NCI-H2196 treated with DMSO at 0.1 percent for 48 hours (cell line): Measurements from ENCODE around the gene CNNM4.

Experiments used
- DNase-seq: peaks from one replicate; lab custom pipeline; 2025; ENCODE audit not compliant: unreplicated experiment; lab: John Stamatoyannopoulos, UW

Gene CNNM4

DNA sequence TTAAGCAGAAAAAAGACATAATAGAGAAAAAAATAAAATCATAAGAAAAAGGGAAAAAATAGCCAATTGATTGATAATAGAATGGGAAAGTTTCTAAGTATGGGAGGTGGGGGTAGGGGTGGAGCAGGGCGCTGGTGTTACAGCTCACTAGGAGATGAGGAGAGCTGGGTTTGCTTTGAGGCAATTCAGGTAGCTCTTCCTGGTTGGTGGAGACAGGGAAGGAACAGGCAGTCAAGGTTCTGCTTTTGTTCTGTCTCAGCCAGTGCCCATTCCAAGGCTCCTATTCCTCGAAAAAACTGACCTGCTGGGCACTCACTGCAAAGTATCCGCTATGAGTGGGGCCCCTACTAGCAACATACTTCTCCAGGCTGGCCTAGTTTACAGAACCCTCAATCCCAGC lies 1.7 kb upstream of the CNNM4 start:
- DNase-seq, result no peak

- no peak for DNase-seq
These were observed 1.2 kb upstream of the CNNM4 start for GRCh38 chr2:96759548-96759947.

DNA sequence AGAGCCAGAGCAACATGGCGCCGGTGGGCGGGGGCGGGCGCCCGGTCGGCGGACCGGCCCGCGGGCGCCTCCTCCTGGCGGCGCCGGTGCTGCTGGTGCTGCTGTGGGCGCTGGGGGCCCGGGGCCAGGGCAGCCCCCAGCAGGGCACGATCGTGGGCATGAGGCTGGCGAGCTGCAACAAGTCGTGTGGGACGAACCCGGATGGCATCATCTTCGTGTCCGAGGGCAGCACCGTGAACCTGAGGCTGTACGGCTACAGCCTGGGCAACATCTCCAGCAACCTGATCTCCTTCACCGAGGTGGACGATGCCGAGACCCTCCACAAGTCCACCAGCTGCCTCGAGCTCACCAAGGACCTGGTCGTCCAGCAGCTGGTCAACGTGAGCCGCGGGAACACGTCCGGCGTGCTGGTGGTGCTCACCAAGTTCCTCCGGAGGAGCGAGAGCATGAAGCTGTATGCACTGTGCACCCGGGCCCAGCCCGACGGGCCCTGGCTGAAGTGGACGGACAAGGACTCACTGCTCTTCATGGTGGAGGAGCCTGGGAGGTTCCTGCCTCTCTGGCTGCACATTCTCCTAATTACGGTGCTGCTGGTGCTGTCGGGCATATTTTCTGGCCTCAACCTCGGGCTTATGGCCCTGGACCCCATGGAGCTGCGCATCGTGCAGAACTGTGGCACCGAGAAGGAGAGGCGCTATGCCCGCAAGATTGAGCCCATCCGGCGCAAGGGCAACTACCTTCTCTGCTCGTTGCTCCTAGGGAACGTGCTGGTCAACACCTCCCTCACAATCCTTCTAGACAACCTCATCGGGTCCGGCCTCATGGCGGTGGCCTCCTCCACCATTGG lies 507 bp downstream of the CNNM4 start:
- no peak for DNase-seq

GRCh38 chr2:96762529-96763311 lies 2.0 kb downstream of the CNNM4 start:
- no peak for DNase-seq

GRCh38 chr2:96763511-96764252 lies 3.0 kb downstream of the CNNM4 start:
- DNase-seq, result no peak

DNA sequence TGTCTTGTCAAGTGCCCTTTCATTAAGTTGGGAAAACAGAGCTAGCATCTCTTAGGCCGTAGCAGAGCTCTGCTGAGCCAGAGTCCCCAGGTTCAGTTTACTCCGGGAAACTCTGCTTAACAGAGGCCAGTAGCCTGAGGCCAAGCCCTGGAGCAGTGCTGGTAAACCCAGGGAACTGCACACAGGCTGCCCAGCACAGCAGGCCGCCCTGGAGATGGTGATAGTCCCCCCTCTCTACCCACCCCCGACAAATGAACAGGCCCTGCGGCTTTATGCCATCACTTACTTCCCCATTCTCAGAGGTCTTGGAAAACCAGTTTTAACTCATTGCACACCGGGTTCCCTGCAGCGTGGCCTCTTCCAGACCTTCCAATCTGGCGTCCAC lies 3.5 kb downstream of the CNNM4 start:
- no peak for DNase-seq

GRCh38 chr2:96767135-96767871 lies 6.6 kb downstream of the CNNM4 start:
- no peak for DNase-seq

- DNase-seq, result no peak
These were observed 7.4 kb downstream of the CNNM4 start for GRCh38 chr2:96768083-96768561.

DNA sequence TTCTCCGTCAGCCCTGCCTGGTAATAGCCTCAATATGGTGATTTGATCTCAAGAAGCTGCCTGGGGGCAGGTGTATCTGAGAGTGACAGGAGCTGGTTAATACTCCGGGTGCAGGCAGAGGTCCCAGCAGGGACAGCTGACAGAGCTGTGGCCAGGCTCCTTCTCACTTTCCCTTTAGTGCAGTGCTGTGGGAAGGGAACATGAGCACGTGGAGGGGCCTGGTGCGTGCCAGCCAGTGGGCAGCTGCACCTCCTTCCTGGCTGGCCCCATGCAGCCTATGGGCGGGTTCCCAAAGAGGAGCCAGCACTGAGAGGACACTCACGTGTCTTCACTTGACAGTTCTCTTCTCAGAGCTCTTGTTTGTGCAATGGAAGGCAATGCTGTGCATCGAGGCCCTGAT lies 9.1 kb downstream of the CNNM4 start:
- DNase-seq, result peak; percentile 51

DNA sequence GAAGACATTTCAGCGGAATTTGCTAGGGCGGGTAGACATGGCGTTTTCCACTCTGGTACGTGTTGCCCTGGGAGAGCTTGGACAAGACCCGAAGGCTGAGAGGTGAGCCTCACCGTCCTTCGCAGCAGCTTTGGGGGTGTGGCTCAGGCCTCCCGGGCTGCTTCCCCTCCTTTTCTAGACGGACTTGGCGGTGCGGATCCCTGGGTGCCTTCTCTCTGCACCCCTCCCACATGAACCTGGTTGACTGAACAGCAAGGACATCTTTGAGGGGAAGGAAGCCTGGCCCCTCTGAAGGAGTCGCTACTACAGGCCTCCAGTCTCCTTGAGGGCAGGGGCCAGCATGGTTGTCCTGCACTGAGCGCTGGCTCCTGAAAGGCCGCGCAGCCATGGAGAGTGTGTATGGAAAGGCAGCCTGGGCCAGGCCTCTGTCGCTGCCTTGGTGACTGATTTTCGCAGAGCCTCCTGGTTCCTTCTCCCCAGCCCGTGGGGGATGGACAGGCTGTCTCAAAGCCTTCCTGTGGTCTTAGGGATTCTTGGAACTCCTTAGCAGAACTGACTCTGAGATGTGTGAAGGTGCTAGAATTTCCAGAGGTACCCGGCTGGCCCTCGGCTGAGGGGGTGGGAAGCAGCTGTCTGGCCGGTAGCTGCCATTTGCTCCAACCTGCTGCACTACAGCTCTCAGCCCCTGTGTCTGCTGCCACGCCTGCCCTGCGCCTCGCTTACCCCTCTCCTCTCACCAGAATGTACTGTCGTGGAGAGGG lies 9.9 kb downstream of the CNNM4 start:
- DNase-seq, result no peak

DNA sequence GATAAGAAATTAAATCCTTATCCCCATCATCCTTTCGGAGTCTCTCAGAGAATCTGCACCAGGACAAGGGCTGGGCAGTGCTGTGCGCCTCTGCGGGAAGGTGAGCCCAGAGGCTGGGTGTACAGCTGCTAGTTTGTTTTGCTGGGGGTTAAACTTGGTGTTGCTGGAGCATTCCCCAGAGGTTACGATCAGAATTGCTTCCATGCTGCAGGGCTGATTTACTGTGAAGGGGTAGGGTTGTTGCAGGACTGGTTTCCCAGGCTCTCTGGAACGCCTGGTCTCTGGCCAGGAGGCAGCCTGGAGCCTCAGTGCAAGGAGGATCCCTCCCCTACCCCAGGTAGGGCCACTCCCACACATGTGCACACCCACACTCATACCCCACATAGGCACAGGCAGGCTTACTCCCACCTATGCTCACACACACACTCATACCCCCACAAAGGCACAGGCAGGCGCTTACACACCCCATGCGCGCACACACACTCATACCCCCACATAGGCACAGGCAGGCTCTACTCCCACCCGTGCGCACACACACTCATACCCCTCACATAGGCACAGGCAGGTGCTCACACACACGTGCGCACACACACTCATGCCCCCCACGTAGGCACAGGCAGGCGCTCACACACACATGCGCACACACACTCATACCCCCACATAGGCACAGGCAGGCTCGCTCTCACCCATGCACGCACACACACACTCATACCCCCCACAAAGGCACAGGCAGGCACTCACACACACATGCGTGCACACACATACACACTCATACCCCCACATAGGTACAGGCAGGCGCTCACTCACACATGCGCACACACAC lies 11.3 kb downstream of the CNNM4 start:
- no peak for DNase-seq

DNA sequence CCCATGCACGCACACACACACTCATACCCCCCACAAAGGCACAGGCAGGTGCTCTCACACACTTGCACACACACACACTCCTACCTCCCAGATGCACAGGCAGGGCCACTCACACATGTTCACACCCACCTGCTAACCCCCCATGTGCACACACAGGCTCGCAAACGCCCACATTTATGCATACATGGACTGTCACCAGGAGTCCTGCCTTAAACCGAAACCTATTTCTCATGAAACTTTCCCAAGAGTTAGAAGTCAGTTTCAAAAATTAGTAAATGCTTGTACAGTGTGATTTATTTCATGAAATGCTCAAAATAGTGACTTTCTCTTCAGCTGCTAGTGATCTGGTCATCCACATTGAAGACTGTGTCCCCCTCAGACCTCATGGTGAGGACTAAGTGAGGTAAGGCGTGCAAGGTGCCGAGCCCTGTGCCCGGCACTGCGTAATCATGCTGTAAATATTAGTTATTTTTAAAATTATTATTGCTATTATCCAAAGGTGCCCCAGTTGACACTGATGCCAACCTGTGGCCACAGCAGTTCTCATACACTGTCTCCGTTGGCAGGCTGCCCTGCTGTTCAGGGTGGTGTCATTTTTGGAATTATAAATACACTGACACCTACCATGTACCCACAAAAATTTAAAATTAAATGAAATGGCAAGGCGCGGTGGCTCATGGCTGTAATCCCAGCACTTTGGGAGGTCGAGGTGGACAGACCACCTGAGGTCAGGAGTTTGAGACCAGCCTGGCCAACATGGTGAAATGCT lies 12.4 kb downstream of the CNNM4 start:
- DNase-seq, result no peak

- peak; percentile 65 for DNase-seq
These were observed 13.2 kb downstream of the CNNM4 start for GRCh38 chr2:96773922-96774321.

GRCh38 chr2:96775160-96775559 lies 14.5 kb downstream of the CNNM4 start:
- DNase-seq, result no peak

- DNase-seq, result no peak
These were observed 22.7 kb downstream of the CNNM4 start for GRCh38 chr2:96783388-96783787.

DNA sequence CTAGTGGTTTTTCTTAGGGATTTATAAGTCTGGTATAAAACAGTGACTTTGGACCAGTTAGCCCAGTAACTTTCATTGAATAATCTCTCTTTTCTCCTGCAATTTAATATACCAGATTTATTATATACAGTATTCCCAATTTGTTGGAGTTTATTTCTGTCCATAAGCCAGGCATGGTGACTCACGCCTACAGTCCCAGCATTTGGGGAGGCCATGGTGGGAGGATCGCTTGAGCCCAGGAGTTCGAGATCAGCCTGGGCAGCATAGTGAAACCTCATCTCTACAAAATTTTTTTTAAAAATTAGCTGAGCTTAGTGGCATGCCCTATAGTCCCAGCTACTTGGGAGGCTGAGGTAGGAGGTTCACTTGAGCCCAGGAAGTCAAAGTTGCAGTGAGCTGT lies 26.7 kb downstream of the CNNM4 start:
- no peak for DNase-seq

DNA sequence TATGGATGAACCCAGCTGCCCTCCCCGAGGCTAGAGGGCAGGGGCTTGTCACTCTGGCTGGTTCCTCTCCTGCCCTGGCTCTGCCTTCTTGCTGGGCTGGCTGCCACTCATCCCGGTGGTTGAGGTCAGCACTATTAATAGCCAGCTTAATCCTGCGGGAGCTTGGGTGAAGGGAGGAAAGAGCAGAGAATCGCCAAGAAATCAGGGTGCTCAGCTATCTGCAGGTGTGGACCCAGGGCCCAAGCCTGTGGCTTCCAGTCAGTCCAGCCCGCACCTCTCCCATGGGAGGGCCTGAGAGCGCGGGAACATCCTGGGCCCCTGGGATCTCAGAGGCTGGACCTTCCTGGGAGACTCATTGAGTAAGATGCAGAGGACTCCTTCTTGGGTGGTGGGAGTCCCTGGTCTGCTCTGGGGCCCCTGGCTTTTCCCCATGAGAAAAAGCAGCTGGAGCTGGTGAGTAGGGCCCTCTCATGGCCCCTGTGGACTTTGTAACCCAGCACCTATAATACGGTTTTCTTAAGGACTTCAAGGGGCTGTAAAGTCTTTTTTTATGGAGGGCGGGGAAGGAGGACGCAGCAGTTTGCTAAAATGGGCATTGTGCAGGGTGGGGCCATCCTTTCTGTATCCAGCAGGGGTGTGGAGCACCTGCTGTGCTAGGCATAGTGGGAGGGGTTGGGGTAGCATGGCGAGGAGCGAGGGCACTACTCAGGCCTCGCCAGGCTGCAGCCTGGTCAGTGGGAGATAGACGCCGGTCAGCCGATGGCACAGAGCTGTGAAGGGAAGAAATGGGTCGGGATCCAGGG lies 27.9 kb downstream of the CNNM4 start:
- no peak for DNase-seq

DNA sequence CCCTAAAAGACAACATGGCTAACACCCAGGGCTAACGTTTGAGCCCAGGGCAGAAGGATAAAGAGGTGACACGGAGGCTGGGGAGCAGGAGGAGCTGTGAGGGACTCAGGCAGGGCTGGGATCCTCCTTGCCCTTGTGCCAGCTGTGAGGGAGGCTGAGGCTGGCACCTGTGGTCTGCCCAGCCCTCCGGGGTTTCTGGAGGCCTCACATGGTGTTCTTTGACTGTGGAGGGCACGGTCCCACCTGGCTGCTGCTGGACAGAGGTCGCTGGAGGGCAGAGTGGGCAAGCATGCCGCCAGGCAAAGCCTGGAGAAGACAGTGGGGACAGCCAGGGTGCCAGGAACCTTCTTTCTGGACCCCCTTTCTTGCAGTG lies 28.5 kb downstream of the CNNM4 start:
- no peak for DNase-seq
